WTC11 (cell line): ENCODE measurements around the gene SNX15. TPM values are rescaled to one million over a fixed set of nuclear protein-coding genes. Genes with fewer than 3 reads are reported as not detected.

Source experiments
- ARID4B ChIP-seq: sonication (generic); formaldehyde crosslinking; IDR thresholded peaks from 2 replicates; pipeline ENCODE4 v1.8.0; 2023; ENCODE audit warnings: missing genetic modification reagents, mild to moderate bottlenecking, borderline replicate concordance
- ATF1 ChIP-seq: sonication (generic); formaldehyde crosslinking; IDR thresholded peaks from 2 replicates; pipeline ENCODE4 v1.8.1; 2023; ENCODE audit warnings: mild to moderate bottlenecking, moderate library complexity, missing genetic modification reagents
- ATF6 ChIP-seq: sonication (generic); formaldehyde crosslinking; IDR thresholded peaks from 2 replicates; pipeline ENCODE4 v1.8.1; 2023; ENCODE audit warnings: mild to moderate bottlenecking, missing genetic modification reagents
- CDX4 ChIP-seq: fragments of 250-450 bp; sonication (Bioruptor Pico); IDR thresholded peaks from 2 replicates; pipeline ENCODE4 v1.9.0; 2021; ENCODE audit warnings: moderate library complexity, mild to moderate bottlenecking, inconsistent platforms, borderline replicate concordance
- E2F5 ChIP-seq: sonication (generic); formaldehyde crosslinking; IDR thresholded peaks from 2 replicates; pipeline ENCODE4 v1.8.1; 2022; ENCODE audit warnings: mild to moderate bottlenecking, moderate library complexity, missing genetic modification reagents
- ETV6 ChIP-seq: sonication (generic); formaldehyde crosslinking; IDR thresholded peaks from 2 replicates; pipeline ENCODE4 v1.8.1; 2022; ENCODE audit warnings: mild to moderate bottlenecking, missing genetic modification reagents
- FOXP1 ChIP-seq: sonication (generic); formaldehyde crosslinking; IDR thresholded peaks from 2 replicates; pipeline ENCODE4 v1.8.0; 2022; ENCODE audit warnings: missing genetic modification reagents, mild to moderate bottlenecking, moderate library complexity, borderline replicate concordance
- GRHL2 ChIP-seq: fragments of 250-450 bp; sonication (Bioruptor Pico); IDR thresholded peaks from 2 replicates; pipeline ENCODE4 v1.8.0; 2022; ENCODE audit warnings: mild to moderate bottlenecking, moderate library complexity; ENCODE audit not compliant: insufficient replicate concordance, severe bottlenecking
- IRF1 ChIP-seq: sonication (generic); formaldehyde crosslinking; IDR thresholded peaks from 2 replicates; pipeline ENCODE4 v1.8.0; 2023; ENCODE audit warnings: missing genetic modification reagents
- MXD4 ChIP-seq: fragments of 250-450 bp; sonication (Bioruptor Pico); IDR thresholded peaks from 2 replicates; pipeline ENCODE4 v1.8.0; 2021; ENCODE audit warnings: mild to moderate bottlenecking, moderate library complexity, borderline replicate concordance
- NFATC4 ChIP-seq: fragments of 250-450 bp; sonication (Bioruptor Pico); IDR thresholded peaks from 2 replicates; pipeline ENCODE4 v1.9.0; 2021; ENCODE audit warnings: mild to moderate bottlenecking
- NR2C2 ChIP-seq: sonication (generic); formaldehyde crosslinking; IDR thresholded peaks from 2 replicates; pipeline ENCODE4 v1.8.0; 2022; ENCODE audit warnings: mild to moderate bottlenecking, missing genetic modification reagents
- OVOL2 ChIP-seq: fragments of 250-450 bp; sonication (Bioruptor Pico); IDR thresholded peaks from 2 replicates; pipeline ENCODE4 v1.9.0; 2021; ENCODE audit warnings: mild to moderate bottlenecking, borderline replicate concordance
- PREB ChIP-seq: sonication (generic); formaldehyde crosslinking; IDR thresholded peaks from 2 replicates; pipeline ENCODE4 v1.8.1; 2022; ENCODE audit warnings: mild to moderate bottlenecking, missing genetic modification reagents, moderate library complexity, borderline replicate concordance
- TEAD1 ChIP-seq: sonication (generic); formaldehyde crosslinking; IDR thresholded peaks from 2 replicates; pipeline ENCODE4 v1.8.0; 2022; ENCODE audit warnings: mild to moderate bottlenecking, missing genetic modification reagents
- TP53 ChIP-seq: sonication (generic); formaldehyde crosslinking; IDR thresholded peaks from 2 replicates; pipeline ENCODE4 v1.8.1; 2023; ENCODE audit warnings: mild to moderate bottlenecking, missing genetic modification reagents
- USF2 ChIP-seq: sonication (generic); formaldehyde crosslinking; IDR thresholded peaks from 2 replicates; pipeline ENCODE4 v1.8.1; 2023; ENCODE audit warnings: mild to moderate bottlenecking, missing genetic modification reagents, moderate library complexity
- ZBTB21 ChIP-seq: sonication (generic); formaldehyde crosslinking; IDR thresholded peaks from 2 replicates; pipeline ENCODE4 v1.8.1; 2023; ENCODE audit warnings: mild to moderate bottlenecking, missing genetic modification reagents, borderline replicate concordance
- ZBTB43 ChIP-seq: sonication (generic); formaldehyde crosslinking; IDR thresholded peaks from 2 replicates; pipeline ENCODE4 v1.8.1; 2023; ENCODE audit warnings: mild to moderate bottlenecking, missing genetic modification reagents
- ZNF138 ChIP-seq: sonication (generic); formaldehyde crosslinking; conservative IDR thresholded peaks from 2 replicates; pipeline ENCODE4 v1.8.1; 2022; ENCODE audit warnings: mild to moderate bottlenecking, moderate library complexity, missing genetic modification reagents
- ZNF219 ChIP-seq: sonication (generic); formaldehyde crosslinking; IDR thresholded peaks from 2 replicates; pipeline ENCODE4 v1.8.0; 2023; ENCODE audit warnings: missing genetic modification reagents, mild to moderate bottlenecking, borderline replicate concordance
- ZNF263 ChIP-seq: sonication (generic); formaldehyde crosslinking; IDR thresholded peaks from 2 replicates; pipeline ENCODE4 v1.8.1; 2022; ENCODE audit warnings: low read depth, mild to moderate bottlenecking, moderate library complexity, missing genetic modification reagents
- ZNF512 ChIP-seq: sonication (generic); formaldehyde crosslinking; IDR thresholded peaks from 2 replicates; pipeline ENCODE4 v1.8.1; 2022; ENCODE audit warnings: missing genetic modification reagents, borderline replicate concordance
- ZNF671 ChIP-seq: fragments of 250-450 bp; sonication (Bioruptor Pico); IDR thresholded peaks from 2 replicates; pipeline ENCODE4 v1.8.0; 2021; ENCODE audit warnings: mild to moderate bottlenecking
- total RNA-seq: library from RNA; stranded (reverse); gene quantifications from 3 replicates; pipeline ENCODE4 v1.2.3, GENCODE V29; 2021

SNX15 gene
- total RNA-seq, 1 experiment from 2014 or later = 17.6 TPM

GRCh38 chr11:65013888-65014725, 13.1 kb upstream of the SNX15 start, which contains the start of gene ARL2 (continued):
- TF ChIP-seq E2F5 (peak; percentile 80), ZNF512 (no peak), ZNF263 (CRISPR knock-in tag) (peak; percentile 25; the same call in 1 of the 2 replicates), ZBTB43 (no peak; the same call in none of the 2 replicates), ZBTB21 (CRISPR knock-in tag) (no peak), FOXP1 (CRISPR knock-in tag) (peak; percentile 47; the same call in 1 of the 2 replicates), ZNF671 (no peak), GRHL2 (CRISPR knock-in tag) (no peak), OVOL2 (no peak), ZNF138 (CRISPR knock-in tag) (no peak), ETV6 (CRISPR knock-in tag) (no peak), IRF1 (CRISPR knock-in tag) (no peak), NFATC4 (CRISPR knock-in tag) (no peak), NR2C2 (CRISPR knock-in tag) (no peak), ATF1 (CRISPR knock-in tag) (no peak; the same call in 1 of the 2 replicates), TP53 (CRISPR knock-in tag) (peak; percentile 71), ARID4B (peak; percentile 14; the same call in 1 of the 2 replicates), PREB (CRISPR knock-in tag) (no peak), MXD4 (CRISPR knock-in tag) (no peak), ZNF219 (CRISPR knock-in tag) (no peak), USF2 (peak; percentile 99), ATF6 (CRISPR knock-in tag) (no peak), TEAD1 (CRISPR knock-in tag) (peak; percentile 22; the same call in 1 of the 2 replicates), CDX4 (CRISPR knock-in tag) (no peak)
